ENCODE measurements around the gene COLEC11.

DNA sequence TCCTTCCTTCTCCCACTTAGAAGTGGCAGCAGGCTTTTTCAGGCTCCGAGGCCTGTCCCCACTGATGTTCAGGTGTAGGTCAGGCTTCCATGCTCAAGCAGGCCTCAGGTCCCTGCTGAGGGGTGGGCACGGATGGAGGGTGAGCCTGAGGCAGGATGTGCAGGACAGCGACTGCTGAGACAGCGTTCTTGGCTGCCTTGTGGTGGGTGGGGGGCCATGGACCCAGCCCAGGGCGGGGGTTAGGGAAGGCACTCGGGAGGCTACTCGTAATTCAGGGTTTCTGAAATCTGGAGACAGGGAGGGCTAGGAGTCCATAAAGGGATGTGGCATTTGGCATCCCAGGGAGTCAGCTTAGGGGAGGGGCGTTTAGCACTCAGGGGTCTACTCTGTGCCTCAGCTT lies 30.3 kb downstream of the COLEC11 start:
- TF ChIP-seq, protein P1, sequence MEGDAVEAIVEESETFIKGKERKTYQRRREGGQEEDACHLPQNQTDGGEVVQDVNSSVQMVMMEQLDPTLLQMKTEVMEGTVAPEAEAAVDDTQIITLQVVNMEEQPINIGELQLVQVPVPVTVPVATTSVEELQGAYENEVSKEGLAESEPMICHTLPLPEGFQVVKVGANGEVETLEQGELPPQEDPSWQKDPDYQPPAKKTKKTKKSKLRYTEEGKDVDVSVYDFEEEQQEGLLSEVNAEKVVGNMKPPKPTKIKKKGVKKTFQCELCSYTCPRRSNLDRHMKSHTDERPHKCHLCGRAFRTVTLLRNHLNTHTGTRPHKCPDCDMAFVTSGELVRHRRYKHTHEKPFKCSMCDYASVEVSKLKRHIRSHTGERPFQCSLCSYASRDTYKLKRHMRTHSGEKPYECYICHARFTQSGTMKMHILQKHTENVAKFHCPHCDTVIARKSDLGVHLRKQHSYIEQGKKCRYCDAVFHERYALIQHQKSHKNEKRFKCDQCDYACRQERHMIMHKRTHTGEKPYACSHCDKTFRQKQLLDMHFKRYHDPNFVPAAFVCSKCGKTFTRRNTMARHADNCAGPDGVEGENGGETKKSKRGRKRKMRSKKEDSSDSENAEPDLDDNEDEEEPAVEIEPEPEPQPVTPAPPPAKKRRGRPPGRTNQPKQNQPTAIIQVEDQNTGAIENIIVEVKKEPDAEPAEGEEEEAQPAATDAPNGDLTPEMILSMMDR (IDR thresholded peaks at IDR 0.05; ENCODE audit: insufficient read depth, low read length, poor library complexity, severe bottlenecking) = no peak
- no peak for TF ChIP-seq EZH2phosphoT487 (conservative IDR thresholded peaks at IDR 0.05; ENCODE audit: low read length)

Data from SU-DHL-6 (cell line).